HepG2 (cell line): ENCODE data around the gene C2orf42. TPM values are rescaled to one million over a fixed set of nuclear protein-coding genes. Genes with fewer than 3 reads are reported as not detected.

ENCODE experiments used
- ATAC-seq: fragments of 200-7000 bp; cut with Tn5 transposase; 3 replicates; pipeline ENCODE4 v1.9.1; 2020; ENCODE audit warnings: mild to moderate bottlenecking, moderate library complexity
- BruUV-seq: library from RNA; stranded (reverse); fragments of 400-500 nt; replicated peaks from 2 replicates; lab custom pipeline; 2021; lab: Mats Ljungman, UMichigan
- CTCF ChIA-PET: fragments of 300-600 bp; formaldehyde crosslinking; extraction: SDS; loops from one replicate; lab custom pipeline; 2021; ENCODE audit warnings: low total read pairs, inconsistent platforms, low intra/inter-chr PET ratio; lab: Yijun Ruan, JAX
- POLR2A ChIA-PET: fragments of 350-600 bp; sonication (Branson Sonifier 250); formaldehyde crosslinking; loops from one replicate; lab custom pipeline; 2020; ENCODE audit warnings: antibody characterized with exemption, inconsistent platforms; lab: Yijun Ruan, JAX
- DNase-seq: peaks from one replicate; pipeline ENCODE4 v3.0.0-alpha.2; 2015; ENCODE audit warnings: low spot score
- FAIRE-seq: peaks from 3 replicates; lab custom pipeline; 2011; peaks lifted over from hg19 to GRCh38; lab: Jason Lieb, UNC
- H2AFZ ChIP-seq: one replicate; pipeline ENCODE4 v1.6.1; 2011; ENCODE audit warnings: low read length, inconsistent platforms
- H3K27ac ChIP-seq: fragments of 300-600 bp; 3 replicates; pipeline ENCODE4 v1.8.0; 2011; ENCODE audit warnings: mixed run types, mild to moderate bottlenecking, mixed read lengths, low read length, inconsistent platforms; ENCODE audit not compliant: insufficient read depth; ENCODE audit errors: extremely low read length
- H3K27me3 ChIP-seq, 2 experiments: fragments of 200-600 bp in 1 of 2; 2 replicates in 1 of 2; 3 replicates in 1 of 2; pipeline versions ENCODE4 v1.6.0 to v1.8.0; 2011; ENCODE audit warnings: low read length in 2 of 2, mild to moderate bottlenecking in 2 of 2, moderate library complexity in 2 of 2, inconsistent platforms in 1 of 2; ENCODE audit not compliant: insufficient read depth in 2 of 2, control insufficient read depth in 1 of 2
- H3K36me3 ChIP-seq, 2 experiments: fragments of 200-600 bp in 1 of 2; replicated peaks in 1 of 2; 2 replicates in 1 of 2; 3 replicates in 1 of 2; pipeline versions ENCODE4 v1.5.1 to v1.8.0; 2011; ENCODE audit warnings: low read length in 2 of 2, inconsistent platforms in 1 of 2; ENCODE audit not compliant: insufficient read depth in 2 of 2, control insufficient read depth in 1 of 2
- H3K4me1 ChIP-seq: 2 replicates; pipeline ENCODE4 v1.5.1; 2012; ENCODE audit warnings: low read length, inconsistent platforms; ENCODE audit not compliant: insufficient read depth
- H3K4me2 ChIP-seq: 2 replicates; pipeline ENCODE4 v1.6.0; 2011; ENCODE audit warnings: low read depth, low read length, inconsistent platforms
- H3K4me3 ChIP-seq, 3 experiments: fragments of 200-600 bp in 1 of 3; sonication (generic), shearing (Covaris generic) in 1 of 3; replicated peaks in 1 of 3; 2 replicates each; pipeline ENCODE4 v1.5.1; 2011 to 2016; ENCODE audit warnings: low read length in 3 of 3, inconsistent platforms in 2 of 3, low read depth in 2 of 3, mild to moderate bottlenecking in 2 of 3, control low read depth in 1 of 3, mixed read lengths in 1 of 3; ENCODE audit not compliant: insufficient read depth in 1 of 3
- H3K79me2 ChIP-seq: one replicate; pipeline ENCODE4 v1.6.1; 2011; ENCODE audit warnings: low read length, inconsistent platforms; ENCODE audit not compliant: insufficient read depth
- H3K9ac ChIP-seq: 2 replicates; pipeline ENCODE4 v1.6.0; 2011; ENCODE audit warnings: mild to moderate bottlenecking, low read depth, low read length, inconsistent platforms; ENCODE audit not compliant: insufficient read depth
- H3K9me3 ChIP-seq: 2 replicates; pipeline ENCODE4 v1.5.1; 2012; ENCODE audit warnings: mild to moderate bottlenecking, low read length
- H4K20me1 ChIP-seq: 2 replicates; pipeline ENCODE4 v1.6.0; 2011; ENCODE audit warnings: inconsistent platforms, mild to moderate bottlenecking, low read length, moderate library complexity; ENCODE audit not compliant: insufficient read depth
- ADNP ChIP-seq: sonication (generic); formaldehyde crosslinking; IDR thresholded peaks from 2 replicates; pipeline ENCODE4 v1.4.0; 2020; ENCODE audit warnings: missing genetic modification reagents
- AKAP8 ChIP-seq: sonication (generic); formaldehyde crosslinking; IDR thresholded peaks from 2 replicates; pipeline ENCODE4 v1.5.1; 2020; ENCODE audit warnings: mild to moderate bottlenecking, missing genetic modification reagents
- BATF2 ChIP-seq: sonication (generic); formaldehyde crosslinking; IDR thresholded peaks from 2 replicates; pipeline ENCODE4 v1.8.0; 2022; ENCODE audit warnings: mild to moderate bottlenecking, missing genetic modification reagents, moderate library complexity
- CBX5 ChIP-seq: sonication (generic); formaldehyde crosslinking; IDR thresholded peaks from 2 replicates; pipeline ENCODE4 v1.4.0; 2020; ENCODE audit warnings: missing genetic modification reagents, borderline replicate concordance
- HDAC1 ChIP-seq: sonication (generic); formaldehyde crosslinking; IDR thresholded peaks from 2 replicates; pipeline ENCODE4 v1.5.1; 2020; ENCODE audit warnings: mild to moderate bottlenecking, missing genetic modification reagents
- IRX3 ChIP-seq: sonication (generic); formaldehyde crosslinking; IDR thresholded peaks from 2 replicates; pipeline ENCODE4 v1.8.1; 2023; ENCODE audit warnings: mild to moderate bottlenecking, low read depth, missing genetic modification reagents, borderline replicate concordance
- KAT7 ChIP-seq: IDR thresholded peaks from 2 replicates; pipeline ENCODE4 v1.6.1; 2018; ENCODE audit warnings: borderline replicate concordance, missing compliant biosample characterization
- KDM3A ChIP-seq: IDR thresholded peaks from 2 replicates; pipeline ENCODE4 v1.6.1; 2018; ENCODE audit warnings: low read depth, missing compliant biosample characterization
- MNT ChIP-seq: fragments of 450-650 bp; IDR thresholded peaks from 2 replicates; pipeline ENCODE4 v1.6.1; 2016
- MXD4 ChIP-seq: IDR thresholded peaks from 2 replicates; pipeline ENCODE4 v1.6.1; 2016; ENCODE audit warnings: mild to moderate bottlenecking, missing biosample characterization, missing genetic modification reagents
- NFATC3 ChIP-seq: sonication (generic); formaldehyde crosslinking; IDR thresholded peaks from 2 replicates; pipeline ENCODE4 v1.5.1; 2020; ENCODE audit warnings: mild to moderate bottlenecking, missing genetic modification reagents
- NPAS2 ChIP-seq: sonication (generic); formaldehyde crosslinking; IDR thresholded peaks from 2 replicates; pipeline ENCODE4 v1.8.0; 2022; ENCODE audit warnings: mild to moderate bottlenecking, missing genetic modification reagents, borderline replicate concordance
- PHF5A ChIP-seq: IDR thresholded peaks from one replicate; pipeline ENCODE4 v1.6.1; 2018; ENCODE audit warnings: low read depth, missing genetic modification reagents; ENCODE audit not compliant: unreplicated experiment
- PTBP1 ChIP-seq: fragments of 200-400 bp; formaldehyde crosslinking; IDR thresholded peaks from 2 replicates; pipeline ENCODE4 v1.6.1; 2018; ENCODE audit warnings: low read length, low read depth; ENCODE audit not compliant: poor library complexity, severe bottlenecking
- SP4 ChIP-seq: sonication (generic); formaldehyde crosslinking; IDR thresholded peaks from 2 replicates; pipeline ENCODE4 v1.8.1; 2023; ENCODE audit warnings: mild to moderate bottlenecking, missing genetic modification reagents
- TOPORS ChIP-seq: sonication (generic); formaldehyde crosslinking; IDR thresholded peaks from 2 replicates; pipeline ENCODE4 v1.8.0; 2023; ENCODE audit warnings: mild to moderate bottlenecking, missing genetic modification reagents
- ZNF160 ChIP-seq: sonication (generic); formaldehyde crosslinking; IDR thresholded peaks from 2 replicates; pipeline ENCODE4 v1.8.0; 2022; ENCODE audit warnings: mild to moderate bottlenecking, inconsistent platforms, missing genetic modification reagents
- ZNF296 ChIP-seq: sonication (generic); formaldehyde crosslinking; conservative IDR thresholded peaks from 2 replicates; pipeline ENCODE4 v1.5.0; 2020; ENCODE audit warnings: mild to moderate bottlenecking, missing genetic modification reagents
- ZNF761 ChIP-seq: sonication (generic); formaldehyde crosslinking; conservative IDR thresholded peaks from 2 replicates; pipeline ENCODE4 v1.4.0; 2020; ENCODE audit warnings: mild to moderate bottlenecking, missing genetic modification reagents
- ZNF773 ChIP-seq: sonication (generic); formaldehyde crosslinking; IDR thresholded peaks from 2 replicates; pipeline ENCODE4 v1.4.0; 2020; ENCODE audit warnings: missing genetic modification reagents, borderline replicate concordance
- WGBS: methylation state at CpG from one replicate; pipeline ENCODE4 v1.1.6; 2017; ENCODE audit warnings: low lambda C conversion rate; 5-methylcytosine and 5-hydroxymethylcytosine counted together
- in situ Hi-C: cut with HindIII; loops from 2 replicates; pipeline ENCODE4 v1.10.0; 2017; ENCODE audit warnings: low pct_unique_long_range_greater_than_20kb; ENCODE audit not compliant: extremely low pct_ligation_motif_present
- intact Hi-C: fragments of 100-400 bp; cut with micrococcal nuclease; formaldehyde crosslinking; loops from one replicate; pipeline ENCODE4 v1.10.0; 2022; ENCODE audit not compliant: unreplicated experiment
- polyA plus RNA-seq, 8 experiments: library from polyadenylated mRNA; depleted of rRNA in 3 of 8; stranded (reverse) in 7 of 8; unstranded in 1 of 8; fragments of >200 nt; fragmentation: Illumina TruSeq in 4 of 8; extraction: Trizol in 4 of 8; gene quantifications; 2 replicates each; pipeline versions ENCODE4 v1.2.1 to v1.2.3, GENCODE V29; 2011 to 2016; ENCODE audit warnings: low read depth in 4 of 8, missing spikeins in 1 of 8, mixed read lengths in 1 of 8; ENCODE audit not compliant: insufficient read depth in 1 of 8
- total RNA-seq, 5 experiments: library from RNA; depleted of rRNA; stranded (reverse); fragments of >200 nt; fragmentation: Illumina TruSeq; extraction: Trizol; gene quantifications; 2 replicates each; pipeline ENCODE4 v1.2.3, GENCODE V29; 2016; ENCODE audit warnings: low read depth in 1 of 5

C2orf42 gene
- total and polyA plus RNA-seq, 2 of the 13 experiments (the other 11 are each of a cell fraction or from before 2014, with no cell fraction given) = 9.3 to 9.9 TPM

GRCh38 chr2:70142590-70143313 lies 48.1 kb downstream of the C2orf42 start (continued):
- TF ChIP-seq PTBP1 = peak; percentile 88

- Histone ChIP-seq H3K27ac (peak overlapping the region; percentile 93), H3K9ac (peak overlapping the region; percentile 92), H3K4me3 (peak overlapping the region; percentile 51 to 66 (median 52)), H4K20me1 (no peaks in the 10 kb centered on the region), H3K79me2 (peaks cover 8% of the 10 kb centered on the region), H3K9me3 (no peaks in the 10 kb centered on the region), H3K27me3 (no peaks in the 10 kb centered on the region), H3K4me2 (peak overlapping the region; percentile 93), H3K36me3 (no peaks in the 10 kb centered on the region), H3K4me1 (peaks cover 61% of the 10 kb centered on the region), H2AFZ (no peak overlapping the region)
- DNase-seq (peak; percentile 67), ATAC-seq (peak; percentile 84), FAIRE-seq (no peak)
- CTCF ChIA-PET = interaction anchor here (0.8 to 2.1 kb wide), 3 partner anchors 55 to 230 kb away, joined by 3 to 15 read pairs (median 3); partner anchors contain the start of gene PCBP1
- WGBS = 2% methylated on average over 39 of the region's 73 CpGs
- POLR2A ChIA-PET = interaction anchor here (1.0 to 10.5 kb wide), 24 partner anchors 9 to 313 kb away, joined by 3 to 124 read pairs (median 5); partner anchors contain the start of genes C2orf42, MXD1, PCBP1 and PCYOX1
- BruUV-seq = no TSS peak
- intact Hi-C loops = loop anchor here (1.0 to 5.0 kb wide), 7 partner anchors 34 to 228 kb away; partner anchors contain the start of genes C2orf42 and TIA1
- in situ Hi-C loops = loop anchor here (5.0 kb wide), 2 partner anchors 55 to 230 kb away; partner anchors contain the start of gene PCBP1
- TF ChIP-seq TOPORS (CRISPR knock-in tag) (no peak), ZNF160 (peak; percentile 87; the same call in 1 of the 2 replicates), ZNF773 (0 out of 2 replicates have a peak, but pooled peaks have one; percentile 45), AKAP8 (CRISPR knock-in tag) (peak; percentile 39; the same call in 1 of the 2 replicates), ZNF296 (no peak), NFATC3 (peak; percentile 83), CBX5 (CRISPR knock-in tag) (peak; percentile 12; the same call in 1 of the 2 replicates), MXD4 (CRISPR knock-in tag) (no peak; the same call in 1 of the 2 replicates), SP4 (CRISPR knock-in tag) (no peak), KDM3A (CRISPR knock-in tag) (no peak; the same call in 1 of the 2 replicates), NPAS2 (CRISPR knock-in tag) (no peak), IRX3 (peak; percentile 18), KAT7 (CRISPR knock-in tag) (no peak; the same call in 1 of the 2 replicates), ADNP (CRISPR knock-in tag) (no peak), BATF2 (CRISPR knock-in tag) (no peak; the same call in 1 of the 2 replicates), MNT (no peak), PHF5A (CRISPR knock-in tag) (no peak), HDAC1 (CRISPR knock-in tag) (no peak), ZNF761 (0 out of 2 replicates have a peak, but pooled peaks have one; percentile 53)
These were observed 48.8 kb downstream of the C2orf42 start for GRCh38 chr2:70141902-70142589.
